HG03139 (cell line): ENCODE results near the gene MT2A.

Source experiments
- ATAC-seq: cut with Tn5 transposase; IDR thresholded peaks from one replicate; pipeline ENCODE4 v1.9.1; 2021; ENCODE audit not compliant: unreplicated experiment

MT2A gene

GRCh38 chr16:56636616-56637413 lies 28.4 kb downstream of the MT2A start:
- ATAC-seq = no peak

GRCh38 chr16:56637814-56638750 lies 29.7 kb downstream of the MT2A start, which contains the start of gene MT1A:
MT1A (plus strand) TSS chr16:56638666; CDS start chr16:56638739, 73 bp downstream.
- no peak for ATAC-seq

DNA sequence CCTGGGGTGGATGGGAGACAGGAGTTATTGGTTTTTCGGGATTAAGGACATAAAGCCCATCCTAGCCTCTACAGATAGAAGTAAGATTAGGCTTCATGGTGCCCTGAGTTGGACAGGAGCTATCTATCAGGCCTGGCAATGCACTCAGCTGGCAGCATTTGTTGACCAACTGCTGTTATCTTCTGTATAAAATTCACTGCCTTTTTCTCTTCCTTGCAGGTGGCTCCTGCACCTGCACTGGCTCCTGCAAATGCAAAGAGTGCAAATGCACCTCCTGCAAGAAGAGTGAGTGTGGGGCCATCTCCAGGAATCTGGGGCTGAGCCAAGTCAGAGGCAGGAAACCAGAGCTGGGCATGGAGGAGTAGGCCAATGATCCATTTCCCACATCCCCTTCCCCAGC lies 30.7 kb downstream of the MT2A start:
- no peak for ATAC-seq

DNA sequence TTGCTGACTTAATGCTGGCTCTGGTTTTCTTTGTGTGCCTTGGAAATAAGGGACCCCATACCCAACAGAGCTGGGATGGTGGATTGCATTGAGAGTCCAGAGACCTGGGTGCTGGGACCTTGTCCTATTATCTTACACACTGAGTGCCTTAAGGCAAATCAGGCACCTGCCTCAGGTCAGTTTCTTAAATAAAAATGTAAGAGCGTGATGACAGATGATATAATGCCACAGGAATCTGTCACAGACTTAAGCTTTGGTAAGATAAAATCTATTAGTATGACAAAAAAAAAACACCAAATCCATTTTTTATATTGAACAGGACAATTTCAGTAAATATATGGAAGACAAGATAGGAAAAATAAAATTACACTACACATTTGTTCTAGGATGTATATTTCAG lies 31.7 kb downstream of the MT2A start:
- no peak for ATAC-seq

- ATAC-seq = no peak
Measured at GRCh38 chr16:56641166-56641565, 32.8 kb downstream of the MT2A start.

DNA sequence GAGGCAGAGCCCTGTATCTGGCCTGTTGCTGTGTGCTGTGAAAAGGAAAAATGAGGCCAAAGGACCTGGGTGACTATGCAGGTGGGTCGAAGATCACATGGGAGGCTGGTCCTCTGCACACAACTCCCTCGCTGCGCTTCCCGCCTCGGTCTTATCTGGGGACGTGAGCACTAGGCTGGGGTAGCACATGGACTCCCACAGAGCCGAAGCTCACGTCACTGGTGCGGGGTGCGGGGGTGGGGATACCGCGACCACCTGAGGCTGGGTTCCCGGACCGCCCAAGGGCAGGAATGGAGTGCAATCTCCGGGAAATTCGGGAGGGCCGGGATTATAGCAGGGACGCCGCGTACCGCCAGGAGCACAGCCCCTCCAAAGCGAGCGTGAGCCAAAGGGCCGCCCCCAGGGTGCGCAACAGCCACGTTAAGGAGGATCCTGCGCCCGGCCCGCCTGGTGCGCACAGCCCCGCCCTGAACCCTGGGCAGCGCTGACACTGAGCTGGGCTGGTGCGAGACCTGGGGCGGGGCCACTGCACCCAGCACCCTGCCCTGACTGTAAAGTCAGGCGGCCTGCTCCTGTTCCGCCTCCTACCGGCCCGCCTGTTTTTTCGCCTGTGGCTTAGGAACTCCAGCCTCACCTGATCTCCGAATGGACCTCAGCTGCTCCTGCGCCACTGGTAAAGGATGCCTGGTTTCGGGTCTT lies 34.8 kb downstream of the MT2A start:
- ATAC-seq = no peak

- ATAC-seq = no peak
Measured at GRCh38 chr16:56643833-56644232, 35.4 kb downstream of the MT2A start.

DNA sequence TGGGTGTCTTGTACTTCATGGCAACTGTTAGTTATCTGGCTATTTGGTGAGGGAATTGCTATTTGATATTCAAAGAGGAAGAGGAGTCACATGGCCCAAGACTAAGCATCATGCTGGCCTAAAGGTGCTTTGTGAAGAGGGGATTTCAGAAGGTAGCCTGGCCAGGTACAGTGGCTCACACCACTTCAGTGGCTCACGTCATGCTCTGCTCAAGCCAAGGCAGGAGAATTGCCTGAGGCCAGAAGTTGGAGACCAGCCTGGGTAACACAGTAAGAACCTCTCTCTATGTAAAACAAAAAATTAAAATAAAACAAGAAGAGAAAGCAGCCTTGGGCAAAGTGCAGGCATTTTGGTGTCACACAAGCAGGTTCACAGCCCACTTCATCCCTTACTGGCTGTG lies 36.9 kb downstream of the MT2A start:
- ATAC-seq = no peak

DNA sequence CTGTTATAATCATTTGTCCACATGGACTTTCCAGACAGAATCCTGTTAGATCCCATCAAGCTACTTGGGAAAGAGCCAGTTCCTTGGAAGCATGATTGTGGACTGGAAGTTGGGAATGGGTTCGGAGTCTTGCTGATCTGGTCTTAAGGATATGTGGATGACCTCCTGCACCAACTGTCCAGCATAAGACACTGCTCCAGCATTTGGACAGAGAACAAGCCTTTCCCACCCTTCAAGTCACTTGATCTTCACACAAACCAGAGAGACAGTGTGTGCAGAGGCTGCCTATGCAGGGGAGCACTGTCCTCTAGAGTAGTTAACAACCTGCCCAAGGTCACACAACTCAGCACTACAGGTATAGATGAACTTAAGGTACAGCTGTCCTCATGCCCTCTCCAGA lies 37.5 kb downstream of the MT2A start:
- no peak for ATAC-seq

DNA sequence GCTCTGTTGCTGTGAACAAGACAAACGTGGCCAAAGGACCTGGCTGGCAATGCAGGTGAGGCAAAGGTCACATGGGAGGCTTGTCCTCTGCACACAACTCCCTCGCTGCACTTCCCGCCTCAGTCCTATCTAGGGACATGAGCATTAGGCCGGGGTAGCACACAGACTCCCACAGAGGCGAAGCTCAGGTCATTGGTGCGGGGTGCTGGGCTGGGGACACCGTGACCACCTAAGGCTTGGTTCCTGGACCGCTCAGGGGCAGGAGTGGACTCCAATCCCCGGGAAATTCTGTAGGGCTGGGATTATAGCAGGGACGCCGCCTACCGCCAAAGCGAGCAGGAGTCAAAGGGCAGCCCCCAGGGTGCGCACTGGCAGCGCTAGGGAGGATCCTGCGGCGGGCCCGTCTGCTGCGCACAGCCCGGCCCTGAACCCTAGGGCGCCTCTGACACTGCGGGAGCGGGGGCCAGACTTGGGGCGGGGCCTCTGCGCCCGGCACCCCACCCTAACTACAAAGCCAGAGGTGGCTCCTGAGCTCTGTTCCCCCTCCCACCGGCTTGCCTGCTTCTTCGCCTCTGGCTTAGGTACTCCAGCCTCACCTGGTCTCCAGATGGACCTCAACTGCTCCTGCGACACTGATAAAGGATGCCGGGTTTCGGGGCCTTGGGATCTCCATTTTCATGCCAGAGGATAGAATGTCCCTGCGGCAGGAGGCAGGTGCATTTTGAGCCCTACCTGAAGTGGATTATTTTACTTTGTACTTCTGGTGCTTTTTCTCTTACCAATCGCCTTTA lies 39.5 kb downstream of the MT2A start:
- ATAC-seq = no peak

DNA sequence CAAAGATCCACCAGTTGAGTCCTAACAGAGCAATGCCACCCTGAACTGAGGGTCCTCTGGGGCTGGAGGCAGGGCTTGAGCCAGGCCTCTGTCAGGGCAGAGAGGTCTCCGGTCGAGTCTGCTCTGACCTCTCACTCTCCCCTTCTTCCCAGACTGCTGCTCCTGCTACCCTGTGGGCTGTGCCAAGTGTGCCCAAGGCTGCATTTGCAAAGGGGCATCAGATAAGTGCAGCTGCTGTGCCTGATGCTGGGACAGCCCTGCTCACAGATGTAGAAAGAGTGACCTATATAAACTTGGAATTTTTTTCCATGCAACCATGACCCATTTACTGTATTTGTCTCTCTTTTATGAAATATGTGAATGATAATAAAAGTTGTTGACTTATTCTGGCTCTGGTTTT lies 40.9 kb downstream of the MT2A start:
- ATAC-seq = no peak

DNA sequence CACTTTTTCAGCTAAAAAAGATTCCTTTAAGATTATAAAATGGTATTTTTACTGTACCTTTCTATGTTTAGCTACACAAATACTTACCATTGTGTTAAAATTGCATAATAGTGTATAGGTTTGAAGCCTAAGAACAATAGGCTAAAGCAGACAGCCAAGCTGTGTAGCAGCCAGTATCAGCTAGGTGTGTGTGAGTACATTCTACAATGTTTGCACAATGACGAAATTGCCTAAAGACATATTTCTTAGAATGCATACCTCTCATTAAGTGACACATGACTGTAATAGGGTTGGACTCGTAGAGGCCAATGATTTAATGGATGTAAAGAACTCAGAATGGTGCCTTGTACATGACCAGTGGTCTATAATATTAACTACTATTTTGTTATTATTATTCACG lies 41.4 kb downstream of the MT2A start:
- no peak for ATAC-seq

DNA sequence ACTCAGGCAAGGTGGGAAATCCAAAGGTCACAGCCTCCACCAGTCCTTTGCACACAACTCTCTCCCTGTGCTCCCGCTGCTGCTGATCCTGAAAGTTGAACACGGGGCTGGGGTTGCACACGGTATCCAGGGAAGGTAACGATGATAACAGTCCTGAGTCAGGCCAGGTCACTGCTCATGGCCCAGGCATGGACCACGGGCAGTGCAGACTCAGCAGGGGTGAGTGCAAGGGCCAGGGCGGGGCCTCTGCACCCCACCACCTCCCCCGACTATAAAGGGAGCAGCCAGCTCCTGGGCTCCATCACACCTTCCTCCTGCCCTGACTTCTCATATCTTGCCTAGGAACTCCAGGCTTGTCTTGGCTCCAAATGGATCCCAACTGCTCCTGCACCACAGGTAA lies 43.2 kb downstream of the MT2A start, which contains the start of gene MT1B:
MT1B (plus strand) TSS at position 301 of the 400 bp plus-strand sequence; CDS start at position 369, 68 bp downstream.
- ATAC-seq = no peak

DNA sequence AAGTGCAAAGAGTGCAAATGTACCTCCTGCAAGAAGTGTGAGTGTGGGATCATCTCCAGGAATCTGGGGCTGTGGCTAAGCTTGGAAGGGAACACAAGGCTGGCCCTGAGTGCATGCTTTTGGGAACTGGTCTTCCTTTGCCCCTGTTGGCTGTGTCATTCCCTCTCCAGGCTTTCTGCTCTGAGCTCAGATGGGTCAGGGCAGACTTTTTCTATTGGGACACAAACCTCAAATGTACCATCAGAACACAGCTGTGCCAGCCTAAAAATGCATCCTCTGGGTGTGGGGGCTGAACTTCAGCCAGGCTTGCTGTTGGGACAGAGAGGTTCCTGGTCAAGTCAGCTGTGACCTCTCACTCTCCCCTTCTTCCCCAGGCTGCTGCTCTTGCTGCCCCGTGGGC lies 44.2 kb downstream of the MT2A start:
- no peak for ATAC-seq

- ATAC-seq = no peak
Measured at GRCh38 chr16:56653218-56653617, 44.8 kb downstream of the MT2A start.

GRCh38 chr16:56657555-56658326 lies 49.4 kb downstream of the MT2A start, which contains the start of gene MT1F:
MT1F (plus strand) TSS chr16:56657959; CDS start chr16:56658059, 100 bp downstream.
- no peak for ATAC-seq

DNA sequence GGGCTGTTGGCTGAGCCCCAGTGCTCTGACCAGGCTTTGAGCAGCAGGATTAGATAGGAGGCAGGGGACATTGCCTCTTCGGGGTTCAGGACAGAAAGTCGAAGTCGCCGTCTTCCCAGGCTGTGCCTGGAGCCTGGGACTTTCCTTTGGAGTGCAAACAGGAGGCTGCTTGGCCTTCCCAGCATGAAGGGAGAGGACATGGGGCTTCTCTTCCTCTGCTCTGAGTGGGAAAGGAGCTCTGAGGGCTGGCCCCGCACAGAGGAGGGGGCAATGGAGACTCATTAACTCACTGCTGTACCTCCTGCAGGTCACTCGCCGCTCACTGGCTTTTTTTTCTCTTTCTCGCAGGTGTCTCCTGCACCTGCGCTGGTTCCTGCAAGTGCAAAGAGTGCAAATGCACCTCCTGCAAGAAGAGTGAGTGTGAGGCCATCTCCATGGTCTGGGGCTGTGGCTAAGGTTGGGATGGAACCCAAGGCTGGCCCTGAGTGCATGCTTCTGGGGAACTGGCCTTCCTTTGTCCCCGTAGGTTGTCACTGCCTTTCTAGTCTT lies 50.0 kb downstream of the MT2A start:
- ATAC-seq = no peak
